H1 (cell line): ENCODE data around the gene CD58.

Experiments used
- BACH1 ChIP-seq: IDR thresholded peaks from 2 replicates; pipeline ENCODE4 v1.6.1; 2012; ENCODE audit warnings: low read length, improper control_type of control experiment
- CHD2 ChIP-seq: IDR thresholded peaks from 2 replicates; pipeline ENCODE4 v1.6.1; 2012; ENCODE audit warnings: low read length, improper control_type of control experiment
- CREB1 ChIP-seq: IDR thresholded peaks from 2 replicates; pipeline ENCODE4 v1.6.1; 2012; ENCODE audit warnings: inconsistent platforms
- CTCF ChIP-seq, 3 experiments: IDR thresholded peaks; 1 replicate in 2 of 3; 2 replicates in 1 of 3; pipeline versions ENCODE4 v1.5.1 to v1.6.1; 2011; ENCODE audit warnings: low read length in 3 of 3, mild to moderate bottlenecking in 3 of 3, inconsistent platforms in 2 of 3, low read depth in 1 of 3, moderate library complexity in 1 of 3; ENCODE audit not compliant: insufficient read depth in 1 of 3; ENCODE audit errors: control extremely low read depth in 1 of 3
- E2F6 ChIP-seq: IDR thresholded peaks from 2 replicates; pipeline ENCODE4 v1.6.1; 2012; ENCODE audit warnings: inconsistent platforms
- EP300 ChIP-seq, 2 experiments: IDR thresholded peaks; 1 replicate in 1 of 2; 2 replicates in 1 of 2; pipeline ENCODE4 v1.6.1; 2011 to 2012; ENCODE audit warnings: low read depth in 2 of 2, low read length in 2 of 2, mild to moderate bottlenecking in 2 of 2, borderline replicate concordance in 1 of 2, inconsistent platforms in 1 of 2, moderate library complexity in 1 of 2
- EZH2 ChIP-seq: fragments of 200-600 bp; sonication (generic); IDR thresholded peaks from 2 replicates; pipeline ENCODE4 v1.7.1; 2012; ENCODE audit warnings: low read depth, mild to moderate bottlenecking, moderate library complexity, low read length, inconsistent platforms; ENCODE audit not compliant: severe bottlenecking
- POLR2A ChIP-seq, 2 experiments: IDR thresholded peaks; 1 replicate in 1 of 2; 2 replicates in 1 of 2; pipeline ENCODE4 v1.6.1; 2011; ENCODE audit warnings: low read depth in 2 of 2, low read length in 2 of 2, mild to moderate bottlenecking in 2 of 2; ENCODE audit errors: control extremely low read depth in 1 of 2
- RXRA ChIP-seq: IDR thresholded peaks from 2 replicates; pipeline ENCODE4 v1.6.1; 2011; ENCODE audit warnings: low read depth, mild to moderate bottlenecking, low read length, moderate library complexity; ENCODE audit not compliant: insufficient read depth

- TF ChIP-seq RXRA (no peak), BACH1 (no peak), CTCF (IDR thresholded peaks at IDR 0.05; ENCODE audit: control extremely low read depth in 1 of 3, insufficient read depth in 1 of 3, low read depth in 1 of 3, low read length in 3 of 3) (no peak), POLR2A (IDR thresholded peaks at IDR 0.05; ENCODE audit: control extremely low read depth in 1 of 2, low read depth in 2 of 2, low read length in 2 of 2) (no peak), CHD2 (no peak), CREB1 (no peak), EP300 (IDR thresholded peaks at IDR 0.05; ENCODE audit: borderline replicate concordance in 1 of 2, low read depth in 2 of 2, low read length in 2 of 2) (no peak), EZH2 (no peak), E2F6 (no peak)
Measured at GRCh38 chr1:116534014-116534739, 36.6 kb downstream of the CD58 start.
